HG03097 (cell line): ENCODE measurements around the gene KSR1.

ENCODE experiments used
- ATAC-seq: cut with Tn5 transposase; IDR thresholded peaks from one replicate; pipeline ENCODE4 v1.9.1; 2021; ENCODE audit not compliant: unreplicated experiment, low FRiP score

The KSR1 gene

DNA sequence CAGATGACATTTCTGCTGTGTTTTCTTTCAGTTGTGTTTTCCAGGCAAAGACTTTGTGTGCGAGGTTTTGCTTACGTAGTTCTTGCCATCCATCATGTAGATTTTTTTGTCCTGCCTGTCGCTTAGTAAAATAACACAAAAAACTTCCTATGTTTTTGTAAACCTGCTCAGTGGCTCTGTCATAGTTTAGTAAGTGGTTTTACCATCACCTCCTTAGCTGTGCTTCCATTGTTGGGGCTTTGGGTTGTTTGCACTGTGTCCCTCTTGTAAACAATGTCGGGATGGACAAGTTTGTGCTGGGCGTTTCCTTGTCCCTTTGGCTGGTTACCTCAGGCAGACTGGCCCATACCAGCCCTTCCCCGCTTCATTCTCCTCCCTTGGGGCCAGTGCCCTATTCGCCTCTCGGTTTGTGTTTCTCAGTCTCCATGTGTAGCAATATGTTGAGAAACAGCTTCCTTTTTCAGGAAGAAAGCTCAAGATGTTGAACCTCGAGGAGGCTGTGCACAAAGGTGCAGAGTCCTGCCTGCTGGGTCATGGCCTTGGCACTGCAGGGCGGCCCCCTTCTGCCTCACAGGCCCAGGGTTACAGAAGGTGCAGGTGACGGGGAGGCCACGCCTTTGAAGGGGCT, 74.6 kb downstream of the KSR1 start:
- ATAC-seq: no peak

- ATAC-seq: no peak
Observed at GRCh38 chr17:27531469-27531961, 75.3 kb downstream of the KSR1 start.

DNA sequence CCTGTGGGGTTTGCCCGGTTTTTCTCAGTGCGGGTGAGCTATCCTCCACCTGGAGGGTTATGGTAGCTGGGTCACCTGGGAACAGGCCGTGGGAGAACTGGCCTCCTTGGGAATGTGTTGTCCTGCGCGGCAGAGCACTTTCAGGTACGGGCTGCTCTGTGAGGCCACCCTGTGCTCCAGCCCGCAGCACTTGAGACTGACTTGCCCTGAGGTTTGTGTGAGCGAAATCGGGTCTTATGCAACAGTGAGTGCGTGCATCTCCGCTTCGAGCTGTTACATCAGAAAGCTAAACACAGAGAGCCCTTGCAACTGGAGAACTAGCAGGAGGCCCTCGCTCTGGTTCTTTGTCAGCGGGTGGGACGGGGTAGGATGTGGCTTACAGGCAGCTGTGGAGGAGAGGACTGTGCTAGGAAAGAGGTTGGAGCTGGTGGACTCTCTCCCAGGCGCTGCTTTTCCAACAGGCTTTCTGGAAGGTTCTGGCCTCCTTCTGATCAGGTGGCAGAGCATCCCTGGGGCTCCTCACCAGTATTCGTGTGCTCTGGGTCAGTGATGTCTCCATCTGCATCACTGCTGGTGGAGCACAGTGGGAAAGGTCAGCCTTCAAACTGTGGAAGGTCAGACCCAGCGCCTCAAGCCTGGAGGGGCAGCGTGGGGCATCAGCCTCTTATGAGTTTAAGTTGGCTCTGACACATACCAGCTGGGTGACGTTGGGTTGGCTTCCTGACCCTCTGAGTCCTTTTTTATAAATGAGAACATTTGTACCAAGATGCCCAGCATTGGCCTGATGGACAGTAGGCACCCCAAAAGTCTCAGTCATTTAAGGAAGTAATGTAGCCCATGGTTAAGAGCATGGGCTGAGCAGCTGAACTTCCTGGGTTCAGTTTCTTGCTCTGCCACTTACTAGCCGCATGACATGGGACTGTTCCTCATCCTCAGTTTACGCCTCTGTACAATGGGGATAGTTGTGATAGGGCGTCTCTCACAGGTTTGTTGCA, 76.3 kb downstream of the KSR1 start:
- ATAC-seq: no peak

DNA sequence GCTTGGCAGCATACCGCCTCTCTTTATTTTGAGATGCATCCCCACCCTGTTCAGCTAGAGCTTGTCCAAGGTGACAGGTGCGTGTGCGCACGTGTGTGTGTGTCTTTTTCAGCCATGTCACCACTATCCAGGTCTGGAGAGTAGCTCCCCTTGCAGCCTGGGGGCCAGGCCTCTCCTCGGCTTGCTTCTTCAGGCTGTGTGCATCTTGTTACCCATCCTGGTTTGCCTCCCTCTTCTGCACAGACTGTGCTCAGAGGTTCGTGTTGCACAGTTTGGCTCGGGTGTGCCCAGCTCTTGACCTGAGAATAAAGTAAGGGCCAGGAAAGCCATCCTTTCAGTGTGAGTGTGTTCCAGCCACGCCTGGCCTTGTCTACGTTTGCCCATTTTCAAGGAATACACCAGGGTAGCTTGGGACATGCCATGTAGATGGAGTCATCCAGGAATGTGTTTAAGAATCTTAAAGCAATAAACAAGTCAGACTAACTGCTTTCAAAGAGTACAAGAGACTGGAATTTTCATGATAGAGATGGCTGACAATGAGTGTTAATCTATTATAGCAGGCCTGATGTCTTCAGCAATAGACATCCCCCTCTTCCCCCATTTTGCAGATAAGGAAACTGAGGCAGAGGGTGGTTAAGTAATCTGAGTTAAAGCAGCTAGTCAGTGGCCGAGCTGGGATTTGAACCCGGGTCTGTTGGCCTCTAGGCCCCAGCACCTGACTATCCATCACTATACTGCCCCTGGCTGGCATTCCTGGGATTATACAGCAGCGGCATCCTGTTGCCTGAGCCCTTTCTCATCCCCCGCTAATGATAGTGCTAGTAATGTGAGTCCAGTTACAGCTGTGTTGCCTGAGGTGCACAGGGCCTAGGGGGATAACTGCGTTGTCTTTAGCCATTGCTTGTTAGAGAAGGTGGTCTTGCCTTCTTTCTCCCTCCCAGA, 77.9 kb downstream of the KSR1 start:
- no peak for ATAC-seq

DNA sequence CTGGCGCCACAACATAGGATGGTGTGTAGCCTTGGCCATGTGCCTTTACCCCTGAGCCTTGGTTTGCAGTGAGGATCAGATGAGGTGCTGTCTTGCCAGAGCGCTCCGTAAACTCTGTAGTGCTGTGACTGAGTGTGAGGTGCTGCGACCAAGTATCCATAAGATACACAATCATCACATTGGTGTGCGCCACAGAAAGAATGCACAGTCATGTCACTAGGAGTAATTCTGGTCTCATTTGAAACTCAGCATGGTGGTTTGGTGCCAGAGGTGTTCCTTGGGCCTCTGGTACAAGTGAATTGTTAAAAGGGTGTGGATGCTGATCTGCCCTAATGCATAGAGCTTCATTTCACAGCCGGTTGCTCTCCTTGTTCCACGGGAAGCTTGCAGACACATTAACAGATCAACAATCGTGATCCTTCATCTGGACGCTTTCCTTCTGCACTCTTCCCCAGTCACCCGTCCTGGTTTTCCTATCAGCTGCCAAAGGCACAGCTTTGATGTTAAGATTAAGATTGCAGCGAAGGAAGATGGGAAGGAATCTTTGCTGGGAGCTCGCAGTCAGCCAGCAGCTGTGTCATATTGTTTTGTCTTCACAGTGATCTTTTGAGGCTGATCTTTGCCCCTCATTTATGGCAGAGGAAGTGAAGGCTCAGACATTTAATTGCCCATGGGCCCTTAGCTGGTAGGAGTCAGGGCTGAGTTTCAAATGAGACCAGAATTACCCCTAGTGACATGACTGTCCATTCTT, 79.1 kb downstream of the KSR1 start:
- ATAC-seq: no peak

DNA sequence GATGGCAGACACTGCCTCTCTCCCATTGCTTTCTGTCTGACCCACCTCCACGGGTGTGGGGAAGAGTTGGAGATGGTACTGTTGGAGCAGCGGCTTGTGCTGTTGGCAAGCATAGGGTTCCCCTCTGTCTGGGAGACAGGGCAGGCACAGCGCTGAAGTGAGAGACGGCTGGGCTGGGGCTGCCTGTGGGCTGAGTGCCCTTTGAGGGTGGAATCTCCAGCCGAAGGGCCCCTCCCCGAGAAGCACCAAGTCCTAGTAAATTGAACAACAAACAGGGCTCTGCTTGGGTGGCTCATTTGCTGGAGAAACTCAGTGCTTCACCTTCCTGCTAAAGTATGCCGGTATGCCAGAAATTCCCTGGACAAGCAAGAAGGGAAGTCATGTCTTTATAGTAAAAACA, 79.7 kb downstream of the KSR1 start:
- ATAC-seq: no peak

- ATAC-seq: no peak
Observed at GRCh38 chr17:27536781-27537180, 80.5 kb downstream of the KSR1 start.

DNA sequence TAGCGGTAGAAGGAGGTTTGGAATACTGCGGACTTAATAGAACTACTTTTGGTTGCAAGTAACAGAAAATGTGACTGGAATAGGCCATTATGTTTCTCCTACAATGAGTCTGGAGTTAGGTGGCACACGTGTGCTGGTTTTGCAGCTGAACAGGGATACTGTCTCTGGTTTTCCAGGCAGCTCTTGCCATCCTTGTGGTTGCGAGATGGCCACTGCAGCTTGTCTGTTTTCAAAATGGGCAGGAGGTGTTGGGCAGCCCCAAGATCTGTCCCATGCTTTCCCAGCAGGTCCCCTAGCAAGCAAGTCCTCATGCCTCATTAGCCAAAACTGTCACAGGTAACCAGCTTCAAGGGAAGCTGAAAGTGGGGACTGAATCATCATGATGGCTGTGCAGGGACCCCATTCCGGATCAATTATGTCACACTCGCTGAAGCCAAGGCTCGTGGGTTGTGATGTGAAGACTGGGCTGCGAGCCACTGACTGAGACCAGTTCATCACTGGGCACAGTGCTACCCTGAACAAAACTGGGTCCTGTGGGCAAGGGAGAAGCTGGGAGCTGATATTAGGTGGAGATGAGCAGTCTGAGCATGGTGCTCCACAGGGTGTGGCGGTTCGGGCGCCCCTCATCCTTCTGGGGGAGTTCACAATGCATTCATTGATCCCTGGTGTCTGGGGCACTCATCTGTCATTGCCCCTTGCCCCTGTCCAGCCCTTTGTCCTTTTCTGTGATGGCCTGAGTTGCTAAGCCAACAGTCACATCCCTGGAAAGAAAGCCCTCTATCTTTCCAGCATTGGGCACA, 82.1 kb downstream of the KSR1 start:
- ATAC-seq: no peak

- no peak for ATAC-seq
Observed at GRCh38 chr17:27539152-27539551, 82.9 kb downstream of the KSR1 start.

DNA sequence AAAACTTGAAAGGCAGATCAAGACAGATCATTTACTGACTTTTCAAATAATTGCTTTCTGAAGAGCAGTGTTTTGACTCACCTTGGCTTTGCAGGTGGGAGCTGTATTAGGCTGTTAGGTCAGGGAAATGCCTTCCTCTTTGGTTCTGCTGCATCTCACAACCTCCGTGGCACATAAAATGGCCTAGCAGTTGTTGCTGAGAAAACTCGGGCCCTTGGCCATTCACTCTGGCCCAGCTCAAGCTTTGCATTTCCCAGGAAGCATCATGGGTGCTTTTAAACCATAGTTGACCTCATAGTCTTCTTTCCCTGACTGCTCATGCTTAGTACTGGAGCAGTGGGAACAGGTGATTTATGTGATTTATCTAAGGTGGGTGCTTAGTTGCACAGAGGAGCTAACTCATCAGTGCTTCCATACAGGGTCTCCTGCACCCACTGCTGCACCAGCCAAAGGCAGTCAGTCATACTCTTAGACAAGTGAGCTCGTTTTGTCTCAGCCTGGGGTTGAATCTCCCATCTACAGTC, 83.6 kb downstream of the KSR1 start:
- no peak for ATAC-seq

- no peak for ATAC-seq
Observed at GRCh38 chr17:27540318-27541101, 84.3 kb downstream of the KSR1 start.

DNA sequence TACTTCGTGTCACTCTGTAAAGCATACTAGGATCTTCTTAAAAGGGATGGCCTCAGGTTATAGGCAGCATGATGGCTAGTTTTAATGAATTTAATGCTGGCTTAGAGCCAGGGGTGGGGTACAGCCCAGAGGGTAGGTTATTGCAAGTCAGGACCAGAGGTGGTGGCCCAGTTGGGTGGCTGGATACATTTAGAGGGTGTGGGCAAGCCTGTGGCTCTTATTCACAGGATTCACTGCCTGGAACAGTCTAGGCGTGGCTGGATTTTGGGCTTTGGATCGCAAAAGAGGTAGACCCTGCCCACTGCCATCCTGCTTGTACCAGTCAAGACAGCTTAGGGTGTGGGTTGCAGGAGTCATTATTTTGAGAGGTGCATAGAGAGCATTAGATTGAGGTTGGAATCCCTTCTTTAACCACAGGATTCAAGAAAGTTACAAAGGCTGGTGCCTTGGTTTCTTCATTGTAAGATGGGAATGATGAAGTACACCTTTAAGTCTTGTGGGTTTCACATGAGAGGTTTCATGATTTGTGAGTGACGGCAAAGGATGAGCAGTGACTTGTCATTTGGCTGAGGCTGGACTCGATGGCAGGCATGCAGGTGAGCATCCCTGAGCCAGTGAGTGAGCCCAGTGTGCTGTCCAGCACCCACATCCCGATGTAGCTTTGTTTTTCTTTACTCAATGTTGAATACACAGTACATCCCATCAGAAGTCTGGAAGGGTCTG, 85.2 kb downstream of the KSR1 start:
- ATAC-seq: no peak

GRCh38 chr17:27542841-27543463, 86.7 kb downstream of the KSR1 start:
- no peak for ATAC-seq

DNA sequence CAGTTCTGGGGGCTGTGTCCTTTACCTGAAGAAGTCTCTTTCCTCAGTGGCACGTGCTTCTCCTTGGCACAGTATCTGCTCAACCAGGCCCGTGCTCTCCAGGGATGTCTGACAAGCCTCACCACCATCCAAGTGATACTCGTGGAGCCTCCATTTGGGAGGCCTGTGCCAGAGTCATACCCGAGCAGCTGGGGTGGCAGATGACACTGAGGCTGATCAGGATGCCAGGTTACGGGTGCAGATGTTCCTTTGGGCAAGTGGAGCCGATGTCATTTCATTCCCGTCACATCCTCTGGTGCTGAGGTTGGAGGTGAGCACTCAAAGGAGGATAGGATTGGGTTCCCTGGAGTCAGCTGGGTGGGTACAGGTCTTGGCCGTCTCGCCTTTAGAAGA, 87.2 kb downstream of the KSR1 start:
- ATAC-seq: no peak

- ATAC-seq: no peak
Observed at GRCh38 chr17:27543958-27544349, 87.7 kb downstream of the KSR1 start.

- ATAC-seq: peak; percentile 71
Observed at GRCh38 chr17:27544350-27545131, 88.3 kb downstream of the KSR1 start.
